GM19043 (cell line): ENCODE results near the gene POU2AF3.

Source experiments
- ATAC-seq: cut with Tn5 transposase; IDR thresholded peaks from one replicate; pipeline ENCODE4 v1.9.1; 2021; ENCODE audit warnings: low read depth; ENCODE audit not compliant: unreplicated experiment

The POU2AF3 gene

GRCh38 chr11:111350811-111351210, 52.5 kb downstream of the POU2AF3 start:
- no peak for ATAC-seq

GRCh38 chr11:111351374-111352055, 53.2 kb downstream of the POU2AF3 start:
- no peak for ATAC-seq

- no peak for ATAC-seq
Measured at GRCh38 chr11:111352231-111352746, 53.9 kb downstream of the POU2AF3 start.

GRCh38 chr11:111352935-111353710, 54.8 kb downstream of the POU2AF3 start:
- no peak for ATAC-seq

GRCh38 chr11:111353776-111354600, 55.6 kb downstream of the POU2AF3 start:
- ATAC-seq, result no peak

GRCh38 chr11:111354601-111354891, 56.2 kb downstream of the POU2AF3 start:
- ATAC-seq, result no peak

- no peak for ATAC-seq
Measured at GRCh38 chr11:111355101-111355500, 56.8 kb downstream of the POU2AF3 start.

- ATAC-seq, result no peak
Measured at GRCh38 chr11:111355956-111356659, 57.8 kb downstream of the POU2AF3 start.

GRCh38 chr11:111356660-111357048, 58.3 kb downstream of the POU2AF3 start:
- no peak for ATAC-seq

- ATAC-seq, result no peak
Measured at GRCh38 chr11:111357150-111358037, 59.0 kb downstream of the POU2AF3 start.
